ENCODE data around the gene NASP.
A peak's percentile ranks its signal among the peaks of the same experiment; 100 is the strongest.

Gene NASP

DNA sequence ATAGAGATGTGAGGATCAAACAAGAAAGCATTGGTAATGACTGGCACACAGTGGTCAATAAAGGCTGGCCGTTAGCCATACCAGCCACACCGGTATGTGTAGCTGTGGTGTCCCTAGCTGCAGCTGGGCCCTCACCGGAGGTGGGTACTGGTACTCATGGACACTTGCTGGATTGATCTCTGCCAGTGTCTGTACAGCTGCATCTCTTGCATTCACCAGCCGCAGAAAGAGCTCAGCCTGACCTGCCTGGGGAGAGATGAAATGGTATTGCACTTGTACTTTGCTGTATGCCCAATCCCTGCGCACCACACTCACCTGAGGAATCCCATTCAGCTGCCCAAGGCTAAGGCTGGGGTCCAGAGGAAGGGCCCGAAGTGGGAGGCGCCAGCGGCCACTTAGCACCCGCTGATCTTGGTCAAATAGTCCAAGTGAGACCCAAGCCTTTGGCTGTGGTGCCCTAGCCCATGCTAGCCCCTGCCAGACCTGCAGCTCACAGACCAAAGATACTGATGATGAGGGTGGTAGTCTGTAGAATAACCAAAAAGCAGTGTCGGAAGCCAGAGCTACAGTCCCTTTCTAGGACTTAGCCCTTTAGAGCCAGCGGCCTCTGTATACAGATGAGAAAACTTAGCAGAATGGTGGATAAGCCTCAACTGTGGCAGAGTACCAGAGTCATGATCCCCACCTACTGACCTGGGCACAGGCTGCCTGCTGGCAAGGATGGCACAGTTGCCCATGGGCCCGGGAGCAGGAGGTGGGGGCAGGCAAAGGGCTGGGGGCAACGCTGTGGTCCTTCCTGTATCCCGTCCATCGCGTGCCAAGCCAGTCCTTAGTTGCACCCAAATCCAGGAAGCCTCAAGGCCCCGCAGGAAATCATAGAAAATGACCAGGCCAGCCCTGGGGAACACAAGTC, 37.0 kb downstream of the NASP start:
- no peak for DNase-seq

DNA sequence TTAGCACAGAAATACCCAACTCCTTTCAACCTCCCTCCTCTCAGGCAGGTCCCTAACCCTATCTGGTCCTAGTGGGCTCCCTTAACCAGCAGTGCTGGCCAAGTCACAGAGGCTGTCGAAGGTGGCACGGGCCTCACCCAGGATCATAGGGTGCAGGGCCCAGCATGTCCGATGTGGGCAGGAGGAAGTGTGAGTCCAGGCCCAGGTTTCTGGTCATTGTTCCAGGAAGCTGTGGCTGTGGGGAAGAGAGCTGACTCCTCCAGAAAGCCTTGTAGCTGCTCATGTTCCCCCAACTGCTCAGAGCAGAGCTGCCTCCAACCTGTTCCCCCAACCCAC, 37.6 kb downstream of the NASP start:
- no peak for DNase-seq

DNA sequence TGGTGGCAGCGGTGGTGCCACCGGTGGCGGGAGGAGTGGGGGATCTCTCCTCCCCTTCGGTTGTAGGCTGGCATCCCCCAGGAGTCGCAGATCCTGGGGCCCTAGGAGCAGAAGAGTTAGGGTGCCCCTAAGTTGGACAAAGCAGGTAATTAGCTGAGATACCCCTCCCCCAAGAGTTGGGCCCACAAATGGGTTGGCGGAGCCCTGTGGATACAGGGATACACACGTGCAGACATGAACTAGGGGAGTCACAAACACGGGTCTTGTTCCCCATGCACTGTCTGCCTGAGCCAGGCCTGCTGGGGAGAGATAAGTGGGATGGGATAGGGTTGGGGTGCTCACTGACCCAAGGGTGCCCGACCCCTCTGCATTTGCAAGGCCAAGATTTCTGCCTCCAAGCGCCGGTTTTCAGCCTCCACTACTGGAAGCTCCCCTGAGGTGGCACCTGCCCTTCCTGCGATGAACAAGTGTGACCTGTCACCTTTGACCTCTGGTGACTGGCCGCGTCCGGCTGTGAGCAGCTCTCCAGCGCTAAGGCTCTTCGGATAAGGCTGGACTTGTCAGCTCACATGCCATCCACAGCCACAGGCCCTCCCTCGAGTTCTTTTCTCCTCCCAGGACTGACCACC, 38.2 kb downstream of the NASP start:
- DNase-seq = no peak

DNA sequence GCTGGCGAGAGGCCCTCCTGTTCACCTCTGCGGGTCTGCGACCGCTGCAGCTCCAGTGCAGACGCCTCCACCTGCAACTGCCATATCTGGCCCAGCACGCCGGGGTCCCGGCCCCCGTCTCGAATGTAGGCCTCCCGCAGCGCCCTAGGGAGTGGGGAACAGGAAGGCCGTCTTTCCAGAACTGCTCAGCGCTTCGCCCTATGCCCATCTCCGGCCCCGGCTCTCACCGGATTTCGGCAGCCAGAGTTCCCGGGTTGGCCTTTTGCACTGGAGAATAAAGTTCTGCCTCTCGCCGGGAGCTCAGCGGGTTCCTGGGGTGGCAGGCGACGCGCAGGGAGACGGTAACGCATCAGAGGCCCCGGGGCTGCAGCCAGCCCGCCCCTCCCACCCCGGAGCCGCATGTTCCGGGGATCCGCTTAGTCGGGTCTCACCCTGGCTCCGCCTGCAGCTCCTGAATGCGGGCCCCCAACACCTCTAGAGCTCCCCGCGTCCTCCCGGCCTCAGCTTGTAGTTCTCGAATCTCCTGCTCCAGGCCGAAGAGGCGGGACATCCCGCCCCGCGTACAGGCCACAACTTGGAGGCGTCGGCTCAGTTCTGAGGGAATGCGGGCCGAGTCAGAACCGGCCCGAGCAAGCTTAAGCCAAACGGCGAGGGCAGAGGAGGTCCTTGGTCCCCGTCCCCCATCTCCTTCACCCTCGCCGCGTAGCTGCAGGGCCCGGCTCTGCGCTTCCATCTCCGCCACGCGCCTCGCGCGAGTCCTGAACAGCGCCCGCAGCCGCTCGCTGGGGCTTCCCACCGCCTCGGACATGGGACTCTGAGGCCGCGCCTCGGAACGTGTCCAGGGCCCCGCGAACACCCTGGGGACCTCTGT, 38.9 kb downstream of the NASP start:
- DNase-seq = no peak

DNA sequence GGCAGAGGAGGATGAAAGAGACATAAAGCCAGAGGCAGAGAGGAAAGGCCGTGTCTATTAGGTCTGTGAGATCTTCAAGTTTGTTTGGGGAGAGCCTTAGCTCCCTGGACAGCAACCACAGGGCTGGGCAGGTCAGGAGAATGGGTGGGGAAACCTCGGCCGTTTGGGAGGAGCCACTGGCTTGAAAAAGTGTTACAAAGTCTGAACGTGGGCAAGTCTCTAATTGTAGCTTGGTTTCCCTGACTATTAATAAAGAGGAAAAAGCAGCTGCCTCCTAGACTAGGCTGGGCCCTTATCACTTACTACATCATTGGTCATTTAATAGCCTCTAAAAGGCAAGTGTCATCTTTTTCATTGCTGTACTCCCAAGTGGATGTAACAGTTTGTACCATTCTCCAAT, 40.1 kb downstream of the NASP start, which contains the start of gene CCDC17:
CCDC17 (minus strand) TSS at position 83 of the 400 bp plus-strand sequence. CDS start 145 bp downstream, outside the sequence.
- no peak for DNase-seq

GRCh38 chr1:45629035-45629434, 45.2 kb downstream of the NASP start:
- no peak for DNase-seq

DNA sequence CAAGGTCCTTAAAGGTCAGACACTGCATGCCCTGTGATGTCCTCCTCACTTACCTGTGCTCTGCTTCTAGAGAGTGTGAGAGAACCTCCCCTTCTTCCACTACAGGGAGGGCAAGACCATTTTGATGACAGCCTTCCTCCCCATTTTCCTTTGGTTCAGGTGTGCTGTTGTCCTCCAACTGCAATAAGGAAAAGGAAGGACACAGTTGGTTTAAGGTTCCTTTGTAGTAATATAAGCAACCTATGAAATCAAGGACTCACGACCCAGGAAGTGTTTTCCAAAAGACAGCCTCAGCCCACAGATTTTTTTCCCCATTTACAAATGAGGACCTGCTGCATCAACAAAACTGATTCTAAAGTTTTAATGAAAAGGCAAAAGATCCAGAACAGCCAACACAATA, 46.6 kb downstream of the NASP start:
- no peak for DNase-seq

- no peak for DNase-seq
Measured at GRCh38 chr1:45635211-45635610, 51.4 kb downstream of the NASP start.

GRCh38 chr1:45640293-45640692, 56.5 kb downstream of the NASP start:
- no peak for DNase-seq

DNA sequence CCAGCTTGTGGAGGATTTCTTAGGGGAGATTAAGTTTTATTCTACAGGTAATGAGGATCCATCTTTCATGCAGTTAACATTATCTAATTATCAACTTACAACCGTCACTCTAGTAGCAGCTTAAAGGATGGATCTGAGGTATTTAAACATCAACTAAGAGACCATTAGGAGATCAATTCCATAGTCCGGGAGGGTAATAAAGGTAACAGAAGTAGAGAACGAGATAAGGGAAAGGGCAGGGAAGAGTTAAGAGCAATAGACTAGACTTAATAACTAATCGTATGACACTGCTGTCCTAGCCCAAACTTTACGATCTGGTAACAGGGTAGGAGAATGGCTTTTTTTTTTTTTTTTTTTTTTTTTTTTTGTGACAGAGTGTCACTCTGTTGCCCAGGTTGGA, 59.5 kb downstream of the NASP start:
- no peak for DNase-seq

DNA sequence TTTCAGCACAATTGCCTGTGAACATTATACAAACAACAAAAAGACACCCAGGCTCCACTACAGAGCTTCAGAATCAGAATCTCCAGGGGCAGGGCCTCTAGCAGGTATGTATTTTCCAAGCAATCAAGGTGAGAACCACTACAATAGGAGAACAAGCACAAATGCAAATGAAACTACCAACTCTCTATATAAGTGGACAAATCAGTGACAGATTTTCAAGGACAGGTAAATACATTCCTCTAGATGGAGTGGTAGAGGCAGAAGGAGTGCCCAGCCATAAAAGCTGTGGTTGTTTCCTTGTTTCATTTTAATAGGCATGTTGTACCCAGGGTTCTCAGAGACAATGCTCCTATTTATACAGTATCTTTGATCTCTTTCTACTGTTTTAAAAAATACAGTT, 60.1 kb downstream of the NASP start:
- DNase-seq = no peak

DNA sequence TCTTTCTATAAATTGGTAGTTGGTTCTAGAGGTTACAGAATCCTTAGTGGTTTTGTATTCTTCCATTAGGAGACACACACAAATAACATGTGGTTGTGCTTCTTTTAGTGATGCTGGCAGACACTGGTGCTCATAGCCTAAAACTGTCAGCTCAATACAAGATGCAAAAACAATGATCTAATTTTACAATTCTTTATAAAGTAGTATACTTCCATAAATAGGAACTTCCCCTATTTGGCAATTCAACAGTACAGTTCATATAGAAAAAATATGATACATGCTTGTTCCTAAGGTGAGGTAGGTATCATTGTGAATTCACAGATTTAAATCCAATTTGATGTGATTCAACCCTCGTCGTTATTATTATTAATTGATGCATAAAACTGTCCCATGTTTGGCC, 60.8 kb downstream of the NASP start:
- DNase-seq = no peak

GRCh38 chr1:45647248-45648021, 63.6 kb downstream of the NASP start:
- DNase-seq = no peak

DNA sequence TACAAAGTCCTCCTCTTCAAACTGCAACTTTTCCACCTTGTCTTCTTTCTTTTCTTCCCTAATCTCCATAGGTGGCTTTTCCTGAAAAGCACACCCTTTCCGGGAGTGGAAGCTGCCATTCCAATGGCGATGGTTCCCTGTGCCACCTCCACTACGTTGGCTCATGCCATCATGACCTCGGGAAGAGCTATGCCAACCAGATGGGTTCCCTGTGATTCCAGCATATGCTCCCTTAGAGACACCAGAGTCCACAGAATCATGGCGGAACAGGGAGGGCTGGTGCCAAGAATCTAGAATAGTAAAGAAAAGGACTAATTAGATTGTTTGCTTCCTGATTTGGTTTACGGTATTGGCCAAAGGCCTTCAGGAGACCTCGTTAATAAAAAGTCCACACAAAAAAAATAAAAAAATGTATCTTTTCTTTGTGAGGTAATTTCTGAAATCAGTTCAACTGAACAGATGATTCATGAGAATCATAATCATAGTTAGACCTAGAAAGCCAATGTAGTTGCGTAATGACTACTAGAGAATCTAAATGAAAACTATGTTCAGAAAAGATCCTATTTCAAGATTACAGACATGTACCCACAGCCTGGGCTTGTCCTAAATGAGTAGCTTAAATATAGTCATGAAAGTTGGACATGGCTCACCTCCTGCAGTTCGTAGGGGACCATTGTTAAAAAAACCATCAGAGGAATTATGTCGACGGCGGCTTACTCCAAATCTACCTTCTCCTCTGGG, 70.9 kb downstream of the NASP start:
- peak in 1 of 2 experiments; percentile 10 for DNase-seq

- no peak for DNase-seq
Measured at GRCh38 chr1:45656573-45657226, 72.9 kb downstream of the NASP start.

DNA sequence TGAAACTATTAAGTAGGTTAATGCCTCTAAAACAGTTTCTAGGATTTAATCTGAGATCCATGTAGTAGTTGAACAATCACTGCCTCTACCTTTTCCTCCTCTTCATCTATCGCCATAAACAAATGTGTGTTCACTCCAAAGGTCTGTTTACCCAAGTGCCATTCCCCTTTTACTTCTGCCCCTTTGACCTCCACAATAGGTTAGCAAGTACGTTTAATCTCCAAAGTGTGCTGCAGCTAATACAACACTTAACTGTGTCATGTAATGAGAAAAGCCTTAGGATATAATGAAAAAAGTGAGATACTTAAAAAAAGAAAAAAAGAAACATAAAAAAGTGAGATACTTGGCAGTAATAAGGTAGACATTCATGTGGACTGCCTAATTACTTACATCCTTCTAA, 74.3 kb downstream of the NASP start:
- DNase-seq = no peak

GRCh38 chr1:45659222-45659621, 75.4 kb downstream of the NASP start:
- DNase-seq = no peak

- no peak for DNase-seq
Measured at GRCh38 chr1:45660336-45660735, 76.5 kb downstream of the NASP start.

DNA sequence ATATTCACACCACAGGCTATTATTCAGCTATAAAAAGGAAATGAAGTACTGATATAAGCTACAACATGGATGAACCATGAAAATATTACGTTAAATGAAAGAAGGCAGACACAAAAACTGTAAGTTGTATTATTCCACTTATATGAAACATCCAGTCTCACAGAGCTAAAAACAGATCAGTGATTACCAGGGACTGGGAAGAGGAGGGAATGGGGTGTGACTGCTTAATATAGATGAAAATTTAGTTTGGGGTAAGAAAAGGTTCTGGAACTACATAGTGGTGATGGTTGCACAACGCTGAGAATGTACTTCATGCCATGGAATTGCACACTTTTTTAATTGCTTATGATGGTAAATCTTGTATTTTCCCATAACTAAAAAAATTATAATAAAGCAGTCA, 83.0 kb downstream of the NASP start:
- DNase-seq = no peak

- DNase-seq = no peak
Measured at GRCh38 chr1:45667321-45668111, 83.7 kb downstream of the NASP start.
